ENCODE measurements around the gene SNX5. TPM values are rescaled to one million over a fixed set of nuclear protein-coding genes. Genes with fewer than 3 reads are reported as not detected.

Gene SNX5
- total RNA-seq, 1 donor from 2014 or later: 106 TPM

DNA sequence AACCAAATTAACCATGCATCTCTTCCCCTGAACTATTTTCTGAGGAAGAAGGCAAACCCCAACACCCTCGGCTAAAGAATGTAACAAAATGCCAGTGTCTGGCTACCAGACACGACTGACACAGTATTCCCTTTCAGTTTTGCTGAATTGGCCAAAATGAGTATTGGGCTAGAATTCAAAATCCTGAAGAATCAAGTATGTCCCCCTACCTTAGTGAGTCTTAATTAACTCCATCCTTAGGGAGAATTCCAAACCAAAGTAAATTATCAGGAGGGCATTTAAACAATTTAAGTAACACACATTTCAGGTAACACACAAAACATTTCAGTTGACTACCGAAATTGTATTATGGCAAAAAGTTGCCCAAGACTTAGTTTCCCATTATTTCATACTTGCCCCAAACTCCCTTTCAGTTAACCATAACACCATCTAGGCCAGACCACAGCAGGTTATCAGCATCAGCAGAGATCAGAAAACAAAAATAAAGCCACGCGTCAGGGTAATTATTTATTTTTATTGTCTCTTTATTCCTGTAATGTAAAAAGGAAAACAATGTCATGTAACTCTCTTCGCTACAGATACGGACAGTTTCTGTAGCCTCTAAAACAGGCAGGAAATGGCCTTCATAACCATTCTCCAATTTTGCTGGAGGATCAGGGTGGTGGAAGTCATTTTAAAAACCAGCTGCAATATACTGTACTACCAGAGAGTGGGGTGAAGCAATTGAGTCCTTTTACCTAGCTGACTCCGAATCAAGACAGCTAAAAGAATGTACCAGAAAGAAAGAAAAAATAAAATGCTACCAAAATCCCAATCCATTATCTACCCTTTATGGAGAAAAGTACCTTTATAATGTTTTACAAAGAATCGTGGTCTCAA lies 1.9 kb downstream of the SNX5 start:
- H3K9me3 Mint-ChIP-seq (ENCODE audit: low read depth): no peaks in the 10 kb centered on the region
- peaks cover 4% of the 10 kb centered on the region for H3K36me3 Mint-ChIP-seq (ENCODE audit: insufficient read depth)
- TF ChIP-seq, protein P1, sequence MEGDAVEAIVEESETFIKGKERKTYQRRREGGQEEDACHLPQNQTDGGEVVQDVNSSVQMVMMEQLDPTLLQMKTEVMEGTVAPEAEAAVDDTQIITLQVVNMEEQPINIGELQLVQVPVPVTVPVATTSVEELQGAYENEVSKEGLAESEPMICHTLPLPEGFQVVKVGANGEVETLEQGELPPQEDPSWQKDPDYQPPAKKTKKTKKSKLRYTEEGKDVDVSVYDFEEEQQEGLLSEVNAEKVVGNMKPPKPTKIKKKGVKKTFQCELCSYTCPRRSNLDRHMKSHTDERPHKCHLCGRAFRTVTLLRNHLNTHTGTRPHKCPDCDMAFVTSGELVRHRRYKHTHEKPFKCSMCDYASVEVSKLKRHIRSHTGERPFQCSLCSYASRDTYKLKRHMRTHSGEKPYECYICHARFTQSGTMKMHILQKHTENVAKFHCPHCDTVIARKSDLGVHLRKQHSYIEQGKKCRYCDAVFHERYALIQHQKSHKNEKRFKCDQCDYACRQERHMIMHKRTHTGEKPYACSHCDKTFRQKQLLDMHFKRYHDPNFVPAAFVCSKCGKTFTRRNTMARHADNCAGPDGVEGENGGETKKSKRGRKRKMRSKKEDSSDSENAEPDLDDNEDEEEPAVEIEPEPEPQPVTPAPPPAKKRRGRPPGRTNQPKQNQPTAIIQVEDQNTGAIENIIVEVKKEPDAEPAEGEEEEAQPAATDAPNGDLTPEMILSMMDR (IDR thresholded peaks at IDR 0.05; ENCODE audit: unreplicated experiment): peak; percentile 37
- no peaks in the 10 kb centered on the region for H3K27me3 Mint-ChIP-seq
- peak overlapping the region; percentile 96 for H3K27ac Mint-ChIP-seq
- no peak for DNase-seq (ENCODE audit: low spot score, unreplicated experiment)
- peaks cover 66% of the 10 kb centered on the region for H3K4me1 Mint-ChIP-seq (ENCODE audit: low read depth)
- peak overlapping the region; percentile 87 for H3K4me3 Mint-ChIP-seq (ENCODE audit: low read depth)

DNA sequence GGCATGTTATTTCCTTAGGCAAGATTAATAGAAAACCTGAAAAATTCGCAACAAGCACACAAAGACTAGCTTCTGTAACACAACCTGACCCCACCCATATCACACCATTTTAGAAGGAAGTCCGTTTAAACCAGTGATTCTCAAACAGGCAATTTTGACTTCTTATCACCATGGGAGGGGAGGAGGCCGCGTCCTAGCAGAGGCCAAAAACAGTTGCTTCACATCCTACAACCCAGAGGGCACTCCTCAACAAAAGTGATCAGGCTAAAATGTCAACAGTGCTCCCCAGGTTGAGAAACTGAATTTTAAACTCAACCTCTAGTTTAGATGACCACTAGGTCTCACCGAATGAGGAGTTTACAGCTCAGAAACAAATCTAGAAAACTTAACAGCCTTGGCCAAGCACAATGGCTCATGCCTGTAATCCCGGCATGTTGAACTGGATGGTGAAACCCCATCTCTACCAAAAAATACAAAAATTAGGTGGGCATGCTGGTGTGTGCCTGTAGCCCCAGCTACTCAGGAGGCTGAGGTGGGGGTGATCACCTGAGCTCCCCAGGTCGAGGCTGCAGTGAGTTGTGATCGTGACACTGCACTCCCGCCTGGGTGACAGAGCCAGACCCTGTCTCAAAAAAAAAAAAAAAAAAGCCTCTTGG lies 3.4 kb downstream of the SNX5 start:
- H3K4me1 Mint-ChIP-seq (ENCODE audit: low read depth): peaks cover 64% of the 10 kb centered on the region
- peak overlapping the region; percentile 96 for H3K27ac Mint-ChIP-seq
- H3K27me3 Mint-ChIP-seq: no peaks in the 10 kb centered on the region
- H3K36me3 Mint-ChIP-seq (ENCODE audit: insufficient read depth): peaks cover 5% of the 10 kb centered on the region
- no peak for DNase-seq (ENCODE audit: low spot score, unreplicated experiment)
- peak overlapping the region; percentile 87 for H3K4me3 Mint-ChIP-seq (ENCODE audit: low read depth)
- no peaks in the 10 kb centered on the region for H3K9me3 Mint-ChIP-seq (ENCODE audit: low read depth)
- TF ChIP-seq, protein P1 (IDR thresholded peaks at IDR 0.05; ENCODE audit: unreplicated experiment): no peak

DNA sequence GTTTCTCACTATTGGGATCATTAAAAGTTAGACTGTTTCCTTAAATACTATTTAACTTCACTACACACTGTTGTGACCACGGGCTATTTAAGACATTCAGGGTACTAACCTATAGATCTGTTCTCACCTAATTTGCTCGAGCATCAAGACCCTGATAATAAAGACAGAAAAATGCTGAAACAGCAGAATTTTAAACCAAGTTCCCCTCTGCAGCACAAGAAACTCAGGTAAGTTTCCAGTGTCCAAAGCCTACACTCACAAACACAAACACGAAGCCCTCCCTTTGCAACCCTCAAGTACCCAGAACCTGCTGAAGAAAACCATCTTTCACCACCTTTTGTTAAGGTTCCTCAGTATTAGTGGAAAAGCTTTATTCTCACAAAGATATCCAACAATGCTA lies 4.0 kb downstream of the SNX5 start:
- TF ChIP-seq, protein P1 (IDR thresholded peaks at IDR 0.05; ENCODE audit: unreplicated experiment): no peak
- peak overlapping the region; percentile 14 for H3K27ac Mint-ChIP-seq
- H3K4me1 Mint-ChIP-seq (ENCODE audit: low read depth): peaks cover 64% of the 10 kb centered on the region
- H3K4me3 Mint-ChIP-seq (ENCODE audit: low read depth): peak overlapping the region; percentile 87
- DNase-seq (ENCODE audit: low spot score, unreplicated experiment): no peak
- H3K27me3 Mint-ChIP-seq: no peaks in the 10 kb centered on the region
- H3K9me3 Mint-ChIP-seq (ENCODE audit: low read depth): no peaks in the 10 kb centered on the region
- peaks cover 5% of the 10 kb centered on the region for H3K36me3 Mint-ChIP-seq (ENCODE audit: insufficient read depth)

DNA sequence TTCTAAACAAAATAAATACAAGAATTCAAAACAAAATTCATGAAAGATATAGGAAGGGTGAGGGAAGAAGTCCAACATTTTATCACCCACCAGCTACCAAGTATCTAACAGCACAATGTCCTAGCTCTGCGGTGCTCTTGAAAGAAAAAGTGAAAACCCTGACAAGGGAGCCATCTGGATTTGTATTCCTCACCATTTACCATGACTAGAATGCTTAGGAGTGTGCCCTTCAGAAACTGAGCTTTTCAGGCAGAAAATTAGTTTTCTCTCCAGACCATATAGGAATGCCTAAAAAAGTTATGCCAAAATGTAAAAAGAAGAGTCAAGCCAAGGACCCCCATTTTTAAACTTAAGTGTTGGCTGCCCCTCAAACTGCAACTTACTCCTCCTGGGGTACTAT lies 4.5 kb downstream of the SNX5 start:
- Mint-ChIP-seq H3K27me3 (no peaks in the 10 kb centered on the region), H3K9me3 (ENCODE audit: low read depth) (no peaks in the 10 kb centered on the region), H3K4me1 (ENCODE audit: low read depth) (peaks cover 69% of the 10 kb centered on the region), H3K27ac (no peak overlapping the region), H3K36me3 (ENCODE audit: insufficient read depth) (peaks cover 5% of the 10 kb centered on the region), H3K4me3 (ENCODE audit: low read depth) (no peak overlapping the region)
- TF ChIP-seq, protein P1 (IDR thresholded peaks at IDR 0.05; ENCODE audit: unreplicated experiment): no peak
- DNase-seq (ENCODE audit: low spot score, unreplicated experiment): no peak

DNA sequence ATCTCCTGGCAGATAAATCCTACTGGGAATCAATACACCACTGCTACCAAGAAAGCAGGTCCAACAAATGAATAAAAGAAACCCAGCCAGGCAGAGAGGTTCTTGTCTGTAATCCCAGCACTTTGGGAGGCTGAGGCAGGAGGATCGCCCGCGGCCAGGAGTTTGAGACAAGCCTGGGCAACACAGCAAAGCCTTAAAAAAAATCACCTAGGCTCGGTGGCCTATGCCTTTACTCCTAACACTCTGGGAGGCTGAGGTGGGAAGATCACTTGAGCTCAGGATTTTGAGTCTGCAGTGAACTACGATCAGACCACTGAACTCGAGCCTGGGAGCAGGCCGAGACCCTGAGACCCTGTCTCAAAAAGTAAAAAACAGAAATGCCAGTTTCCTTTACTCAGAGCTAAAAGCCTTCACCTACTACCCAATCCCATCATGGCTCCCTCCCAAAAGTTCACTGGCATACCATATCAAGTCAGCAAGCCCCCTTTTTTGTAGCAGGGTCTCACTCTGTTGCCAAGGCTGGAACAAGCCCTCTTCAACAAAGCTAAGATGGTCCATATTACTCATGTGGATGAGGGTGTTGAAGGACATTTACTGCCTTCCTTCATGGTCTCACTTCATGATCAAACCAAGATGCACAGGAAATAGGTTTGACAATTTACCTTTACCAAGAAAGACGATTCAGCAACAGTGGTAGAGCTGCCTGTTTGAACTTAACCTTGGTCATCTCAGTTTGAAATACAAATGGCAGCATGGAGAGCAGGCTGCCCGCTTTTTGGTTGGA lies 5.3 kb downstream of the SNX5 start:
- H3K27me3 Mint-ChIP-seq: no peaks in the 10 kb centered on the region
- no peaks in the 10 kb centered on the region for H3K9me3 Mint-ChIP-seq (ENCODE audit: low read depth)
- peaks cover 76% of the 10 kb centered on the region for H3K4me1 Mint-ChIP-seq (ENCODE audit: low read depth)
- H3K4me3 Mint-ChIP-seq (ENCODE audit: low read depth): no peak overlapping the region
- TF ChIP-seq, protein P1 (IDR thresholded peaks at IDR 0.05; ENCODE audit: unreplicated experiment): no peak
- no peak overlapping the region for H3K27ac Mint-ChIP-seq
- no peak for DNase-seq (ENCODE audit: low spot score, unreplicated experiment)
- peaks cover 5% of the 10 kb centered on the region for H3K36me3 Mint-ChIP-seq (ENCODE audit: insufficient read depth)
